HL-60/S4 (cell line): ENCODE measurements around the gene SORBS2.
"Not testable (repeated sequence)": the region's sequence is repeated elsewhere in the genome, so short reads cannot be mapped to it uniquely, and the experiment has no call there.

ENCODE experiments used
- in situ Hi-C: fragments of 300-500 bp; cut with MboI; formaldehyde crosslinking; loops from 2 replicates; pipeline ENCODE4 v1.14.3; 2022; ENCODE audit warnings: low sequenced_read_pairs

The SORBS2 gene

GRCh38 chr4:185716577-185717376, 95.2 kb downstream of the SORBS2 start:
- in situ Hi-C loops = no loop called here

DNA sequence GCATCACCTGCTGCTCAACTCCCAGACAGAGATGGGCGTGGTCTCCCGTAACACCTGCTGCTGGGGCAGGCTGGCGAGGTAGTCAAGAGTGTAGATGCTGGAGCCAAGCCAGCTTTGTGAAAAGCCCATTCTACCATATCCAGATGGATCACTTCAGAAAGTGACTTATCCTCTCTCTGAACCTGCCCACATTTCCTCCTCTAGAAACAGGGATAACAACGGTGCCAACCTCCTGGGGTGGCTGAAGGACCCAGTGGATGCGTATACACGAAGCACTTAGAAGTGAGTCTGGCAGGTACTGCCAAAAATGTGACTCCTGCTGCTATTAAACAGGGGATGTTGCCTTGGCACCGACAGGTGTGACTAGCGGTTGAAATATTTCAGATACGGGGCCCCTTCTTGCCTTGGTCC, 95.8 kb downstream of the SORBS2 start:
- in situ Hi-C loops = no loop called here

- in situ Hi-C loops = not testable (repeated sequence)
Measured at GRCh38 chr4:185714524-185714923, 97.5 kb downstream of the SORBS2 start.

DNA sequence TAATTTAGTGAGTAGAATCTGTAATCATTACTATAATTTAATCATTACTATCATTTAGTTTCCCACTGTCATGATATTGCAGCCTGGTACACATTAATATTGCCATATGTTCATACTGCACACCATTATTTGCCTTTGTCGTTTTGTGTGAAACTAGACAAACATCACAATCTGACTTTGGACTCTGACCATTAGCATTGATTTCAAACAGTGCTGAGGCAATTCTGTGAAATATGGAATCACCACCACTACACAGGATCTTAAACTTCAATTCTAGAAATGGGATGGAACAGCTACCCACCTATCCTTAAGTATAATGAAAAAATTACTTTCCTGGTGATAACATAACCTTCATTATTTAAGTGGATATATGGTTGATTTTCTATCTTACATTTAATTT, 98.3 kb downstream of the SORBS2 start:
- in situ Hi-C loops = no loop called here

GRCh38 chr4:185713272-185713671, 98.7 kb downstream of the SORBS2 start:
- in situ Hi-C loops = no loop called here

- in situ Hi-C loops = no loop called here
Measured at GRCh38 chr4:185712350-185713024, 99.5 kb downstream of the SORBS2 start.

GRCh38 chr4:185711726-185712125, 100.3 kb downstream of the SORBS2 start:
- in situ Hi-C loops = no loop called here

DNA sequence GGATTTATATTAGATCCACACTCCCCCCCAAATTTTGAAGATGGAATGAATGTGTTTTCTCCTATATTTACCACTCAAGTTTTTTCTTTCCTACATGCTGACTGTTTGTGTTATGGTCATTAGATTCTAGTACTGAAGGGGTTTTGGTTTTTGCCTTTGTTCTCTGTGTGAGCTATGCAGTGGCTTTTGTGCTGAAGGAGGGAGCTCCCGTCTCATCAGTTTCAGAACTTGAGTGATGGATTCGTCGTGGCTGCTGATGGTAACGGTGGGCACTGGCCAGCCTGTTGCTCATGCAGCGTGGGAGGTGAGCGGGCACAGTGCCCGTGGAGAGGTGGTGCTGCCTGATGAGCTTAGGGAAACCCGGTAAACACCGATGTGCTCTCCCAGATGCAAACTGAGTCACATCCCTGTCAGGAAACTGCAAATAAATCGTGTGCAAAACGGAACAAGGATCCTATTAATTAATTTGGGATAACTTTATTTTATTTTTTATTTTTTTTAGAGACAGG, 101.5 kb downstream of the SORBS2 start:
- in situ Hi-C loops = no loop called here

DNA sequence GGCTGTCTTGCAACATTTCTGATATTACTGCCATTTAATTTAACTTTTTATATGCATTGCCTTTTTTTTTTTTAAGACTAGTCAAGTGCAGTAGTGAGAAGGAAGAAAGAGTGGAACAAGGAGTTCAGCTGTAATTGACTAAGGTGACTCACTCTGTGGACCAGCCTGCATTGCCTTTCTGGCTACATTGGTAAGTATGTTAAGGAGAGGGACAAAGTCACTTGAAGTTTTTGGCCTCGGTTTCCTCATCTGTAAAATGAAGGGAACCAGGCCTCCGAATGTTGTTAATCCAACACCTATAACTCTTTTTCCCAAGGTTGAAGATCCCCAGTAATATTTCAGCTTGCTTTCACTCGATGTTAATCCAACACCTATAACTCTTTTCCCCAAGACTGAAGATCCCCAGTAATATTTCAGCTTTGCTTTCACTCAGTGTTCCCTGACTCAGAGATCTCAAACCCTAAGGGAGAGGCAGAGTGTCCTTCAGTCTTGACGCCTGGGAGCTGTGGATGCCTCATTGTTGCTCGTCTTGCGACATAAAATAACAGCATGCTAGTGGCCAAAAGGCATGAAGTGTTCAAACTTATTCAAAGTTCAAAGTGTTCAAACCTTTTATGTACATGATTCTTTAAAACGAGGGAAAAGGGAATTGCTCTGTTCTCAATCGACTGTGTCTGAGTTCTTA, 102.0 kb downstream of the SORBS2 start:
- in situ Hi-C loops = no loop called here

- in situ Hi-C loops = no loop called here
Measured at GRCh38 chr4:185708348-185708747, 103.6 kb downstream of the SORBS2 start.

DNA sequence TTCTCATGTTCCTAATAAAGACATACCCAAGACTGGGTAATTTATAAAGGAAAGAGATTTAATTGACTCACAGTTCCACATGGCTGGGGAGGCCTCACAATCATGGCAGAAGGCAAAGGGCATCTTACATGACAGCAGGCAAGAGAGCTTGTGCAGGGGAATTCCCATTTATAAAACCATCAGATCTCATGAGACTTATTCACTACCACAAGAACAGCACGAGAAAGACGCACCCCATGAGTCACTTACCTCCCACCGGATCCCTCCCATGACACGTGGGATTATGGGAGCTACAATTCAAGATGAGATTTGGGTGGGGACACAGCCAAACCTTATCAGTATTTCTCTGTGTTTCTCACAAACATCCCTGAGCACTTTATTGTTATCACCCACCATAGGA, 104.4 kb downstream of the SORBS2 start:
- in situ Hi-C loops = not testable (repeated sequence)

DNA sequence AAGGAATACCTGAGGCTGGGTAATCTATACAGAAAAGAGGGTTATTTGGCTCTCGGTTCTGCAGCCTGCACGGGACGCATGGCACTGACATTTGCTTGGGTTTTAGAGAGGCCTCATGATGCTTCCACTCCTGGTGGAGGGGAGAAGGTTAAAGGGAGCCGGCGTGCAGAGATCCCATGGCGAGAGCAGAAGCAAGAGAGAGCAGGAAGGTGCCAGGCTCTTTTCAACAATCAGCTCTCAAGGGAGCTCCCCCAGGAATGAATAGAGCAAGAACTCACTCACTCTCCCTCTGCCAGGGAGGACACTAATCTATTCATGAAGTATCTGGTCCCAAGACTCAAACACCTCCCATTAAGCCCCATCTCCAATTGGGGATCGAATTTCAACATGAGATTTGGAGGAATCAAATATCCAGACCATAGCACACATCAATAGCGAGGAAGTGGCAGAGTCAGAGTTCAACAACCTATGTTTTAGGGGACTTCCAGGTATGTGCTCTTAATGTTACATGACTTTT, 109.8 kb downstream of the SORBS2 start:
- in situ Hi-C loops = no loop called here

DNA sequence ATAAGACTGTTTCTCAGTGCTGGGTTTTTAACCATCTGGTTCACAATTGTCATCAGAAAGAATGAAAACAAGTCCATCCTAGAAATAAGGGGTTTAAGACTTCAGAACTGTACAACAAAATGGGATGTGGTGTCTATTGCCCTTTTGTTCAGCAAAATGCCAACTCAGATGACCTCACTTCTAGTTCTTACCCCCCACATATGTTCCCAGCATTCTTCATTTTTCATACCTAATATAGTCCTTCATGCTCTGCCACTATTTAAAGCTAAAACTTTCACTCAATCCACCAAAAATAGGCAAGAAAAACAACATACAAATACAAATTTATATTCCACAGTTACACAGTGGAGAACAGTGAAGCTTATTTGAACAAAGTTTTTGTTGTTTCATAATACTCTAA, 111.4 kb downstream of the SORBS2 start:
- in situ Hi-C loops = no loop called here

DNA sequence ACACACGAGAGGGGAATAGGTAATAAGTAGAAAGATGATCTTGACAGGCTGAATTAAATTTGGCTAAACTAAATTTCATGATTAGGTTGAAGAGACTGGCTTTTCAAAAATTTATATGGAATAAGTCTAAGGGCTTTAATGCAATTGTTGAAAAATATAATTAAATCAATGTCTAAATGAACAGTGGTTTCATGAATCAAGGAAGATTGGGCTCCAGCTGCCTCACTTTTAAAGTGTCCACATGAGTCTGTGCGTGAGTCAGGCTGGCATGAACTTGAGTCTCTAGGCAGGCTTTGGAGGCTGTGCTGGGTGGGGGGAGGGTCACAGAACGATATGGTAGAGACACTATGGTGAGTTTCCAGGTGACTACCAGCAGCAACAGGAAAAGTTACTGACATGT, 111.9 kb downstream of the SORBS2 start:
- in situ Hi-C loops = no loop called here

DNA sequence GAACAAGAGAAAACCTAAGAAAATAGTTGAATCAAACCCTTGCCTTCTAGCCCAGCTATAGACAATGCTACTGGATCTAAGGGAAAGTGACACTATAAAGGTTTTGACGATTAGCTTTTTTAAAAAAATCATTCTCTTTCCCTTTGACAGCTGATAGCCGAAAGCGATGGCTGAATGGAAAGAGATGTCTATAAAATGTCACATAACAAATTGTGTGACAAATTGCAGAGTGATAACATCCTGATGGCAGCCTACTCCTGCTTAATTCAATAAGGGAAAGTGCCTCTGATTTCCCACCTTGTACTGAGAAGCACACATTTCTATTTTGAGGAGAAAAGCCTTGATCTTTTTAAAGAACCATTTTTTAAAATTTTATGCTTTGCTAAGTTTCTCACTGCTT, 114.5 kb downstream of the SORBS2 start:
- in situ Hi-C loops = no loop called here

GRCh38 chr4:185695743-185696142, 116.3 kb downstream of the SORBS2 start:
- in situ Hi-C loops = no loop called here

DNA sequence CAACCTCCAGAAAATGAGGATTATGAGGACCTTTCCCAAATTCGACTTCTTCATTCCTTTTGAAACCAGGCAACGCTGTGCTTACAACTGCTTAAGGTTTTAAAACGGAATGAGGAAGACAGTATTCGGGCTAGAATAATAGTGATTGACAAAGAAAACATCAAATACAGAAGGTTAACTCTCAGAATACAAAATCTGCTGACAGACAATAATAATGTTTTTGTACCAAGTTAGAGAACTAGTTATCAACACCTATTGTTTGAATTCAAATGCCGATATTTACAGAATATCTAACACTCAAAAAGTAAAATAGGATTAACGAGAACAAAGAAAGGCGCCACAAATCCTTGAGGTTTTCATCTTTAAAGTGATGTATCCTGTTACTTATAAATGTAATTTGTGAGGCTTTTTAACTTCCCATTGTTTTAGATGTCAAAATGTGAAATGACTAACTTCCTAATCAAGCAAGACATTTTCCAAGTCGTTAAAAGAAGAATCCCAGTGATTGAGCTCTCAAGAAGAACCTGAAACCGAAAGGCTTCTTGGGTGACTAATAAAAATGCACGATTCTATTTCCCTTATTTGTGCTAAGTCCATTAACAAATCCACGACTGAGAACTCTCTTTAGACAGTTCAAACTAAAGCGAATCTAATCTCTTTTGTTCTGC, 118.3 kb downstream of the SORBS2 start:
- in situ Hi-C loops = no loop called here

DNA sequence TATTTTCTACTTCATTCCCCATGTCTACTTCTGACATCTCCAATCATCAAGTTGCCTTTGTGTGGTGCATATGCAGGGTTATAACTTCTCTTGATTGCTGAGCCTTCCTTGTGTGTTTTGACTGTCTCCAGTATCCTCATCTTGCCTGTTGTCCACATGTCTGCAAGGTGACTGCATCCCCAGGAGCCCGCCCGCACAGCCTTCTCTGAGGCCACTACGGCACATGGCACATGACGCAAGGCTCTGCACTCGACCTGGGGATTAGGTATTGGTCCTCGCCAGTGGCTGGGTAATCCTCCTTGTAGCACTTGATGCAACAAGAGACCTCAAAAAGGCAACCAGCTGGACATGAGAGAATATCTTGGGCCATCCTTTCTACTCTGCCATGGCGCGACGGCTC, 122.6 kb downstream of the SORBS2 start:
- in situ Hi-C loops = no loop called here

- in situ Hi-C loops = no loop called here
Measured at GRCh38 chr4:185685804-185686203, 126.2 kb downstream of the SORBS2 start.

- in situ Hi-C loops = no loop called here
Measured at GRCh38 chr4:185683896-185684295, 128.1 kb downstream of the SORBS2 start.

DNA sequence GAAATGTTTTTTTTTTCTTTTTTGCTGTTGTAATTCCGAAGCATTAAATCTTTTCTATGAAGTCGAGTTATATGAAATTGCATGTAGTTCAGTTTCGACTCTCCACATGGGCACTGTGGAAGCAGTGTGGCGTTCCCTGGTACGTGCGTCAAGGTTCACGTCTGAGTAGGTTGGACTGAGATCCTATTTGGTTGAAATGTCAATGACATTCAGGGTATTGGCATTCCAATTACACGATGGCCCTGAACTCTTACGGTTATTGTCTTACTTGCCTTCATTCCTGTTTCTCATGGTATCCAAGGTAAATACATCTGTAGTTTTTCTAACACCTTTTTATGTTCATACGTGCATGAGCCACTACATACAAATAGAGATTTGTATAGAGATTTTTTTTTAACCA, 128.8 kb downstream of the SORBS2 start:
- in situ Hi-C loops = no loop called here
